HG03565 (cell line): ENCODE measurements around the gene SELENON.

Experiments used
- ATAC-seq: cut with Tn5 transposase; IDR thresholded peaks from one replicate; pipeline ENCODE4 v1.9.1; 2021; ENCODE audit warnings: mild to moderate bottlenecking, moderate library complexity; ENCODE audit not compliant: unreplicated experiment

The SELENON gene

GRCh38 chr1:25799935-25800702, at the start of gene SELENON:
TSS of gene SELENON (plus strand) at chr1:25800193. CDS start at chr1:25800231, 38 bp downstream.
- ATAC-seq: no peak

DNA sequence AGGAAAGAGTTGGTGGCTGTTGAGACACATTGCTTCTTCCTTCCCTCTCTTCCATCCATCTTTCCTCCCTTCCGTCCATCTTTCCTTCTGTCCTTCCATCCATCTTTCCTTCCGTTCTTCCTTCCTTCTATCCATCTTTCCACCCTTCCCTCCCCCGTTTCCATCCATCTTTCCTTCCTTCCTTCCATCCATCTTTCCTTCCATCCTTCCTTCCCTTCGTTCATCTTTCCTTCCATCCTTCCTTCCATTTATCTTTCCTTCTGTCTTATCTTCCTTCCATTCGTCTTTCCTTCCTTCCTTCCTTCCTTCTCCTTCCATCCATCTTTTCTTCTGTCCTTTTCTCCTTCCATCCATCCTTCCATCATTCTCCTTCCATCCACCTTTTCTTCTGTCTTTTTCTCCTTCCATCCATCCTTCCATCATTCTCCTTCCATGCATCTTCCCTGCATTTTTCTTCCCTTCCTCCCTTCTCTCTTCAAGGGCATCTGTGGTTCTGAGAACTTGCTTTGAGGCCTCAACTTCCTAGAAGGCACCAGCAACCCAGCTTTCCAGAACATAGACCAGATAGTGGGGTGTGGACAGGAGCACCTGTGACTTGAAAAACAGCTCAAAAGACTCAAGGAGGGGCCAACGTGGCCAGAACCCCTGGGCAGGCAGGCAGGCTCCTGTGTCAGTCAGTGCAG, 48.9 kb upstream of the SELENON start:
- no peak for ATAC-seq

GRCh38 chr1:25754470-25755181, 45.4 kb upstream of the SELENON start:
- no peak for ATAC-seq

DNA sequence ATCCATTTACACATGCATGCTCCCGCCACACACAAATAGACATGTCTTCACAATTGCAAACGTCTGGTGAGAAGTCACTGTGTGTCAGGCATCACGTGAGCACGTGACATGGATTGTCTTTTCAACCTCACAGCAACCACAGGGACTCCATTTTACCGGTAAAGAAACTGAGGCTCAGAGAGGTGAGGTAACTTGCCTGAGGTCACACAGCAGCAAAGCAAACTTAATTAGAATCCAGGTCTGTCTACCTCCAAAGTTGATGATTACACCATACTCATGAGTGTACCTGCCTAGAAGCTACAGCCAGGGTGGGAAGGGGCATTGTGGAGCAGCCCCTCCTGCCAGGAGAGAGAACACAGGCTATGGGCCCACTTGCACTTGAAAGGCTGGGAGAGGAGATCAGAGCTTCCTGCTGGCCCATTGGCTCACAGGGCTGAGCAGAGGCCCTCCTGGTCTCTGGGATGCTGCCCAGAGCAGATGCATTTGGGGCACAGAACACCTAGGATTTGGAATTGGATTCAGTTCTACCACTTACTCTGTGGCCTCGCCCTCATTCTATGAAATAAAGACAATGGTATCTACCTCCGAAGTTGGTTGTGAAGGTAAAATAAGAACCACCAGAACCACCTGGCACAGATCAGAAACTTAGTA, 44.4 kb upstream of the SELENON start:
- ATAC-seq: no peak

DNA sequence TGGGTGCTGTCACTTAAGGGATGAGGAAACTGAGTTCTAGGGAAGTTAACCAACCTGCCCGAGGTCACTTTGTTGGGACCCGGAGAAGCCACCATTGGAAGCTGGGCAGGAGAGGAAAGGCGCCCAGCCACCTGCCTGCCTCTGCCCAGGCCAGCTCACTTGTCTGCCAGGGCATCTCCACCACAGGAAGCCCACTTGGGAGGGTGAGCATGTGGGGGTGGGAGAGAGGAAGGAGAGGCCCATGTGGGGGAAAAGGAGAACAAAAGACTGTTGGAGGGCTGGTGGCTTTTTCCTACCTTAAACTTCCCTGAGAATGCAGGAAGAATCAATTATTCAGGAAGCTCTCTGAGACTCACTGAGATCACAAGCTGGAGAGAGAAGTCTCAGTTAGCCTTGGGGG, 43.8 kb upstream of the SELENON start:
- ATAC-seq: no peak

DNA sequence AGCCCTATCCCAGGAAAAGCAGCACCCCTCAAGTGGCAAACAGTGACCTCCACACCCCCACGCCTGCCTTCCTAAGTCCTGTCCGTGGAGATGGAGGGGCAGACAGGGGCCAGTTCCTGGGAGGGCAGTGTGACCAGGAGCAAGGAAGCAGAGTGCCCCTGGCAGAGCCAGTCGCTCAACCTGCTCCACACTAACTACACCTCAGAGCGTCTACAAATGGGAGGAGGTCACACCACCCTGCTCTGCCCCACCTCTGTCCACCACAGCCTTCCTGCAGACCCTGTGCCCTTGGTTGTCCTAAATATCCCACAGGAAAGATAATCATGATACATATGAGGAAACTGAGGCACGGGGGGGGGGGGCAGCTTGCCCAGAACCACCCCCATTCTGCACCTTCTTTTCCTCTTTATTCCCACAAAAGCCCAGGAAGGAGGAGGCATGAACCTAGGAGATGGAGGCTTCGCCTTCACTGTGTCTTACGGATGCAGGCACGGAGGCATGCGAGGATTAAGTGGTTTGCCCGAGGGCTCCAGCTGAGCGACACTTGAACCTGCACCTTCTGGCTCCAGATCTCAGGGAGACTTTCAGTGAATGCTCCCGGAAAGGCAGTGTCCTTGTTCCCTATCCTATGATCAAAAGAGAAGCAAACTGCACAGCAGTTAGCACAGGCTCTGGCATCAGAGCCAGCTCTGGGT, 42.7 kb upstream of the SELENON start:
- ATAC-seq: no peak

- ATAC-seq: no peak
Measured at GRCh38 chr1:25757846-25758185, 42.2 kb upstream of the SELENON start.

- no peak for ATAC-seq
Measured at GRCh38 chr1:25758466-25759070, 41.4 kb upstream of the SELENON start.

- no peak for ATAC-seq
Measured at GRCh38 chr1:25760122-25760719, 39.8 kb upstream of the SELENON start.

- ATAC-seq: no peak
Measured at GRCh38 chr1:25760871-25761270, 39.1 kb upstream of the SELENON start.

DNA sequence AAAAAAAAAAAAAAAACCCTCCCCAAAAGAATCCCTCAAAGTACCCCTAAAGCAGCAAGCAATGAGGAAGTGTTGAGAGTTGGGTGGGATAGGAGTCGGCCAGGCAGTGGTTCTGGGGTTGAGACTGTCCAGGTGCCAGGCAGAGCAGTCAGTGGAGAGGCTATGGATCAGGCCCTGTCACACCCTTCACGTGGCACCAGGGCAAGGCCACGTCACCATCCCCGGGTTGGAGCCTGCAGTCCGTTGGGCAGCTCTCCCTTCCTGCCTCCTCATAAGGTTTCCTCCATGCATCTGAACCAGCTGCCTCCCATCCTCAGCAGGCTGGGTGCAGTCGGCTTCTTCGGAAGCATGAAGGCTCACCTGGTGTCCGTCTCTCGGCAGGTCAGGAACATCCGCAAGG, 36.5 kb upstream of the SELENON start:
- ATAC-seq: no peak

- no peak for ATAC-seq
Measured at GRCh38 chr1:25765136-25765922, 34.7 kb upstream of the SELENON start.

DNA sequence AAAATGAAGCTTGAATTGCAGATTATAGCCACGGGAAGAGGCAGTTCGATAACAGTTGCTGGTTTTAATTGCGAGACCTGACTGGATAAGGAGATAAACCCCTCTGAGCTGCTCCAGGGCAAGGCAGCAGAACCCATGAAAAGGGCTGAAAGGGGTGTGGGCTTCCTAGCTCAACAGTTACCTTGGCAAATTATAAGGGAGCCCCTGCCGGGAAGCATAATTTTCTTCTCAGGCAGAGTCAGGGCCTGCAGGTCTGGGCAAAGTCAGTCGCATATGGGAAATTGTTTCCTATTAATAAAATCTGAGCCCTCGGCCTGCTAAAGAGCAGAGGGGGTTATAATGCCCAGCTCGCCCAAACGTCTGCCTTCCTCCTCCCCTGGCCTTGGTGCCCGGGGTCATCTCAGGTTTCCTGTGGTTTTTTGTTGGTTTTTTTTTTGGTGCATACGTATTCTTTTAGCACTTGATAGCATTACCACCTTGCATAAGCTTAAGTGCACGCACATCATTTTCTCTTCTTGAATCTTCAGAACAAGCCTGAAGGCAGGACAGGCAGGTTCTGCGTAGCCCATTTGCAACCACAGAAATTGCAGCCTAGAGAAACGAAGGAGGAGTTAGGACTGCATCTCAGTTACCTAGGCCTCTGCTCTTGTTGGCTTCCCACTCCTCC, 33.9 kb upstream of the SELENON start:
- no peak for ATAC-seq

DNA sequence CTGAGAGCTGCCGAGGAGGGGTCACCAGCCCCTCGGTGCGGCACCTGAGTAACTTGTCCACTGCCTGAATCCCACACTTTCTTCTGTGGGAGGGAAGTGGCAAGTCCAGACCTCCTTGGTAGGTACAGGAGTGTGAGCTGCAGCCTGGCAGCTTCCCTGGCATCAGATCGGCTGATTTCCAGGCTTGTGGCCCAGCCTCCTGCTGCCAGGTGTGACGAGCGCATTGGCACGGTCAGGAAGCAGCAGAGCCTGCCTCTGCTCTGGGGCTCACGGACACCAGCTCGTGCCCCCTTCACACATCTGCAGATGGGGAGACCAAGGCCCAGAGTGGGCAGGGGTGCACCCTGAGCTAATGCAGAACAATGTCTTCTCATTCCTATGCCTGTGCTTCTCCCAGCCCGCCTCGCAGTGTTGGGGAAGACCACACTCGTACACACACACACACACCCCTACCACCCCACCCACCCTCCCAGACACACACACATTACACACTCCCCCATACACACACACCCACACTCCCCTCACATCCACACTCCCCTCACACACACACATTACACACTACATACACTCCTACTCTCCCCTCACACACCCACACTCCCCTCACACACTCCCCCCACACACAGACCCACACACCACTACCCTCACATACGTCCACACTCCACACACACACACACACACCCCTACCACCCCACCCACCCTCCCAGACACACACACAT, 33.1 kb upstream of the SELENON start:
- no peak for ATAC-seq

DNA sequence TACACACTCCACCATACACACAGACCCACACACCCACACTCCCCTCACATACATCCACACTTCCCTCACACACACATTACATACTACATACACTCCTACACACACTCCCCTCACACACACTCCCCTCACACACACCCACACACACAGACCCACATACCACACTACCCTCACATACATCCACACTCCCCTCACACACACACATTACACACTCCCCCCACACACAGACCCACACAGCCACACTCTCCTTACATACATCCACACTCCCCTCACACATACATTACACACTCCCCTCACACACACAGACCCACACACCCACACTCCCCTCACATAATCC, 32.6 kb upstream of the SELENON start:
- no peak for ATAC-seq

GRCh38 chr1:25768999-25769398, 31.0 kb upstream of the SELENON start:
- no peak for ATAC-seq

DNA sequence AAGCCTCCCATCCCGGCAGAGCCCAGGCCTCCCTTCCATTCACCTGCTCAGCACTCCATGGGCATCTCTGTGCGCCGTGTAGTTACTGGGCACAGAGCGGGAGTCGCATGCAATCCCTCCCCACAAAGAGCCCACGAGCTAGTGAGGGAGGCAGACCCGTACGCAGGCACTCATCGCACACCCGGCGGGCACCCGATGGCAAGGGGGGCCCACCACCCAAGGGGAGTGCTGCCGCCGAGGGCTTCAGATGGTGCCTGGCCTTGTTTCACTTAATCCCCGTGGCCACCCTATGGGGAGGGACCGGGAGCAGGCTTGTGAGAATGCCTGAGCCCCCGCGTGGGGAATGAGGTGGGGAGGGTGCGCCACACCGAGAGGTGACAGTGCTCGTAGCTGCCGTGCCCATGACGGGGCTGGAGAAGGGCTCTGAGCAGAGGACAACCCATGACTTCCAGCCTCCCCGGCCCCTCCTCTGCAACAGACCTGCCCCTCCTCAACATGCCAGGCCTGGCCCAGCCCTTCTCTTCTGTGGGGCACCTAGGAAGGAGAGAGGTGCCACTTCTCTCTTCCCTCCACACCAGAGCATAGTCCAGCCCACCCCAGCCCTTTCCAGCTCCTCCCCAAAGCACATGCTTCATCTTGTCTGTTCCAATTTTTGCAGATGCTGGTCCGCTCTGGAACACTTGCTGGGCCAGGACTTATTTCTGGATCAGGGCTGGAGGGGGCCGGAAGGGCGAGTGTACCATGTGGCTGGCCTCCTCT, 30.2 kb upstream of the SELENON start:
- ATAC-seq: no peak
